GM12875 (cell line): ENCODE measurements around the gene MDGA2.
"Not testable (repeated sequence)": the region's sequence is repeated elsewhere in the genome, so short reads cannot be mapped to it uniquely, and the experiment has no call there.

Experiments used
- H3K4me3 ChIP-seq: one replicate; pipeline ENCODE4 v1.5.1; 2011; ENCODE audit warnings: low read depth, low read length, control low read depth
- TF ChIP-seq, protein P1 (sequence below): IDR thresholded peaks from 2 replicates; pipeline ENCODE4 v1.5.1; 2011; ENCODE audit warnings: low read depth, mild to moderate bottlenecking, control low read depth, inconsistent platforms, low read length, moderate library complexity, borderline replicate concordance; ENCODE audit not compliant: insufficient read depth

Gene MDGA2

DNA sequence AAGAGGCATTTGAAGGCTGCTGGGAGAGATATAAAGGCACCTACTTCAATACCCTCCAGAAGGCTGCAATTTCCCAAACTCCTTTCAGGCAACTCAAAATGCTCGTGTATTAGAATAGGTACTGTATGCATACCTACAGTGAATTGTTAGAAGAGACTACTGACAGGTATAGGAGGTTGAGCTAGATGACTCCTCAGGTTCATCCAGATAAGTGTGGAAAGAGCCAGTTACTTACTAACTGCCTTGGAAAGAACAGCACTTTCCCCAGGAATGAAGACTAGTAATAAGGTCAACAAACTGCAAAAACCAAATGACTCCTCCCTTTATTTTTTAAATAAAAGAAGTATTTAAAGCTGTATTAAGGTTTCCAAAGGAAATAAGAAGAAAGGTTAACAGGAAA, 429.0 kb downstream of the MDGA2 start:
- TF ChIP-seq, protein P1, sequence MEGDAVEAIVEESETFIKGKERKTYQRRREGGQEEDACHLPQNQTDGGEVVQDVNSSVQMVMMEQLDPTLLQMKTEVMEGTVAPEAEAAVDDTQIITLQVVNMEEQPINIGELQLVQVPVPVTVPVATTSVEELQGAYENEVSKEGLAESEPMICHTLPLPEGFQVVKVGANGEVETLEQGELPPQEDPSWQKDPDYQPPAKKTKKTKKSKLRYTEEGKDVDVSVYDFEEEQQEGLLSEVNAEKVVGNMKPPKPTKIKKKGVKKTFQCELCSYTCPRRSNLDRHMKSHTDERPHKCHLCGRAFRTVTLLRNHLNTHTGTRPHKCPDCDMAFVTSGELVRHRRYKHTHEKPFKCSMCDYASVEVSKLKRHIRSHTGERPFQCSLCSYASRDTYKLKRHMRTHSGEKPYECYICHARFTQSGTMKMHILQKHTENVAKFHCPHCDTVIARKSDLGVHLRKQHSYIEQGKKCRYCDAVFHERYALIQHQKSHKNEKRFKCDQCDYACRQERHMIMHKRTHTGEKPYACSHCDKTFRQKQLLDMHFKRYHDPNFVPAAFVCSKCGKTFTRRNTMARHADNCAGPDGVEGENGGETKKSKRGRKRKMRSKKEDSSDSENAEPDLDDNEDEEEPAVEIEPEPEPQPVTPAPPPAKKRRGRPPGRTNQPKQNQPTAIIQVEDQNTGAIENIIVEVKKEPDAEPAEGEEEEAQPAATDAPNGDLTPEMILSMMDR: no peak
- H3K4me3 ChIP-seq: no peak overlapping the region

DNA sequence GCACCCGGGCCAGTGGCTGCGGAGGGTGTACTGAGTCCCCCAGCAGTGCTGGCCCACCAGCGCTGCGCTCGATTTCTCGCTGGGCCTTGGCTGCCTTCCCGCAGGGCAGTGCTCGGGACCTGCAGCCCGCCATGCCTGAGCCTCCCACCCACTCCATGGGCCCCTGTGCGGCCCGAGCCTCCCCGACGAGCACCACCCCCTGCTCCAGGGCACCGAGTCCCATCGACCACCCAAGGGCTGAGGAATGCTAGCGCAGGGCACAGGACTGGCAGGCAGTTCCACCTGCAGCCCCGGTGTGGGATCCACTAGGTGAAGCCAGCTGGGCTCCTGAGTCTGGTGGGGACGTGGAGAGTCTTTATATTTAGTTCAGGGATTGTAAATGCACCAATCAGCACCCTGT, 432.8 kb downstream of the MDGA2 start:
- H3K4me3 ChIP-seq: not testable (repeated sequence)

DNA sequence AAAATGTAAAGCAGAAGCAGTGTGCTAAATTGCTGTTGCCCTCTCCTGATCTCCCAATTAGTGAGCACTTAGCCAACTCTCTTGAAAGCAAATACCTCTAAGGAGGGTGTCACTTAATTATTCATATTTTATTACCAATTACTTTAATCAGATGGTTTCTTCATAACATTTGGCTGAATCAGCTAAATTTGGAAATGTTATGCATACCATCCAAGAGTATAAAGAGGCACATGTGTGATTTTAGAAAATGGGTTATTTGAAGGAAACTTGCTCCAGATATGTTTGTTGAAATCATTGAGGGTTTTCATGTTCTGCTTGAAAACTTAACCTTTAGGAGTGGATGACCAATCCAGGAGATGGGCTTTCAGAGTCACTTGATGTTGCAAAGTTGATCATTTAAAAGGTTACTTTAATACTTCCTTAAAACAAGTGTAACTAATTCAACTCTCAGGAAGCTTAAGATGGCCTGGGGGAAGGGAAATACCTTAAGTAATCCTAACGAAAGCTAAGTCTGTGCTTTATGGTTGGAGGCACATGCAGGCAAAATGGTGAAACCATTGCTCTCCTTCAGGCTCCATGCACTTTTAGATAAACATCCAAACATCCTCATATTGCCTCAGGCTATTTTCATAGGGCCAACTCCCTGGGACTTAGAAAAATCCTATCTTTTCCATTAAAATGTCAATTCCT, 434.5 kb downstream of the MDGA2 start:
- no peak overlapping the region for H3K4me3 ChIP-seq
- TF ChIP-seq, protein P1: no peak

DNA sequence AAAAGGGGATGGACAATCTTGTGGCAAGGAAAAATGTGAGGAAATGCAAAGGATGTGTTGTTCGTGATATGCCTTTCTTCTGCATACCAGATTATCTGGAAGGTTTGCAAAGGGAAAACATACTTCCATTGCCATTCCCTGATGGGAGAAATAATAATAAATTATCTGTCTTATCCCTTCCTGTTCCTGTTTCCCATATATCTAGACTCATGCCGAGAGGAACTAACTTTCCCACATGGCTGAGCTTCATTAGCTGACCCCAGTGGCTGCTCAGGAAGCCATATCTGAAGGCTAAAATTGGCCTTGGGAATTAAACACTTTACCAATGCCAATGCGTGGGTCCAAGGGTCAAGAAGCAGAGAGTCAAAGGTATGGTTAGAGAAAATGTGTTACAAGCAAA, 439.8 kb downstream of the MDGA2 start:
- no peak overlapping the region for H3K4me3 ChIP-seq
- TF ChIP-seq, protein P1: no peak

DNA sequence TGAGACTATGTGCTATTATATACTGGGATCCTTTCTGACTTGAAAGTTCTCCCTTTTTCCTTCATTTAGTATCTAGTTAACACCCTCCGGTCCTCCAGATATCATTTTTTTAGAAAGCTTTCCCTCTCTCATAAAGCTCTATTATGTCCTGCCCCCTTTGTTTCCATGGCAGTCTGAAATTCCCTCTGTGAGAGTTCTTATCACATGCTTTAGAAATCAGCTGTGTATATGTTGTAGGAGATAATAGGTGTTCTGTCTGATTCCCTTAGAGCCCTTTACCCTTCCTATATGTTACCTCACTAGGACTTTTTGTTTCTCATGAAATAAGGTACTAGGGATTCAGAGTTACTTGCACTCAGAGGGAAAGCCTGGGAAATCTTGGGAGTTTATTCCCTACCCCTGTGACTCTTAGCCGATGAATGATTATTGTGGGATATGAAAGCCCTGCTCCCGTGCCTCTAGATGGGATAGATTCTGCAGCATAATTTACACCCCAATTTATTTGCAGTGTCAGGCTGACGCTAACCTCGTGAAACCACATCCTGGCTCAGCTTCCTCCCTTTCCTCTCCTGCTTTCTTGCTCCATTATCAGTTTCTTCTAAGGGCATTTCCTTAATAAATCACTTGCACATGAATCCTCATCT, 448.4 kb downstream of the MDGA2 start:
- TF ChIP-seq, protein P1: no peak
- H3K4me3 ChIP-seq: no peak overlapping the region

DNA sequence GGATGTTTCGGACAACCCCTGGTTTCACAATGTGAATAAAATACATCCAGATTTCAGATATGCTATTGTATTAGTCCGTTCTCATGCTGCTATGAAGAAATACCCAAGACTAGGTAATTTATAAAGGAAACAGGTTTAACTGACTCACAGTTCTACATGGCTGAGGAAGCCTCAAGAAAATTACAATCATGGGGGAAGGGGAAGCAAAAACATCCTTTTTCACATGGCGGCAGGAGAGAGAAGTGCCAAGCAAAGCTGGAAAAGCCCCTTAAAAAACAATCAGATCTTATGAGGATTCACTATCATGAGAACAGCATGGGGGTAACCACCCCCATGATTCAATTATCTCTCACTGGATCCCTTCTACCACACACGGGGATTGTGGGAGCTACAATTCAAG, 451.7 kb downstream of the MDGA2 start:
- no peak overlapping the region for H3K4me3 ChIP-seq
- TF ChIP-seq, protein P1: no peak

DNA sequence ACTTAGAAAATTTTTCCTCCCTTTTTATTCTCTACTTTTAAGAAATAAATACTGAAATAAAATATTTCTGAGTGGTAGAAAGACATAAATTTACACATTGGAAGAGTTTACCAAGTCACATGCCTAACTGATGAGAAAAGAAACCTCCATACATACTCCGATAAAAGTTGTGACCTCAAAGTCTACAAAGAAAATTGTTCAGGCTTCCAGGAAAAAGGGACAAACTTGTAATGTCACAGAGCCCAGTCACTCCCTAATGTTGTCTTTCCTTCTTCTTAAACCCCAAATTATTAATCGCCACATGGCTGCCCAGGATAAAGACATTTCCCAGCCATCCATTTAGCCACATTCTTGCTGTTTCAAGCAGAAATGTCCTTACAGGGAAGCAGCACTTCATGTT, 455.3 kb downstream of the MDGA2 start:
- no peak overlapping the region for H3K4me3 ChIP-seq
- TF ChIP-seq, protein P1: no peak
